Measurements from ENCODE around the gene HMGB2.

Gene HMGB2

GRCh38 chr4:173288698-173289352, 45.3 kb downstream of the HMGB2 start:
- DNase-seq (ENCODE audit: low spot score) = no peak

GRCh38 chr4:173288296-173288695, 45.9 kb downstream of the HMGB2 start:
- no peak for DNase-seq (ENCODE audit: low spot score)

- no peak for DNase-seq (ENCODE audit: low spot score)
These were observed 46.7 kb downstream of the HMGB2 start for GRCh38 chr4:173287486-173287885.

- no peak for DNase-seq (ENCODE audit: low spot score)
These were observed 49.7 kb downstream of the HMGB2 start for GRCh38 chr4:173284463-173284862.

DNA sequence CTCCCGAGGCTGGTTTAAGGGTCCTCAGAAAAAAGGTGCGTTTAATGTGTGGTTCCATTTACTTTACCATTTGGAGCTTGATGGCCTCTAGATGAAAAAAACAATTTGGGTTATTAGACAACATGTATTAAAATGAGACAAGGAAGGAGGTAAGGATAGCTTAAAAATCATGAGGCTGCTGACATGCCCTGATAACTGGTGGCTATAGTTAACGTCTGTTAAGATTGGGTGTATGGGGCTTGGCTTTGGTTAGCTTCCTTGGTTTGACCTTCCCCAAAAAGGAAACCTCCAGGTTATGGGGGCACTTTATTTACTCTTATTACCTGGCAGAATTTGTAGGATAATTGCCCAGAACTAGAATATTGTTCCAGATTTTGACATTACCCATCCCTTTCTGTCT, 51.5 kb downstream of the HMGB2 start:
- no peak for DNase-seq (ENCODE audit: low spot score)

GRCh38 chr4:173282256-173282562, 51.9 kb downstream of the HMGB2 start:
- DNase-seq (ENCODE audit: low spot score) = no peak

DNA sequence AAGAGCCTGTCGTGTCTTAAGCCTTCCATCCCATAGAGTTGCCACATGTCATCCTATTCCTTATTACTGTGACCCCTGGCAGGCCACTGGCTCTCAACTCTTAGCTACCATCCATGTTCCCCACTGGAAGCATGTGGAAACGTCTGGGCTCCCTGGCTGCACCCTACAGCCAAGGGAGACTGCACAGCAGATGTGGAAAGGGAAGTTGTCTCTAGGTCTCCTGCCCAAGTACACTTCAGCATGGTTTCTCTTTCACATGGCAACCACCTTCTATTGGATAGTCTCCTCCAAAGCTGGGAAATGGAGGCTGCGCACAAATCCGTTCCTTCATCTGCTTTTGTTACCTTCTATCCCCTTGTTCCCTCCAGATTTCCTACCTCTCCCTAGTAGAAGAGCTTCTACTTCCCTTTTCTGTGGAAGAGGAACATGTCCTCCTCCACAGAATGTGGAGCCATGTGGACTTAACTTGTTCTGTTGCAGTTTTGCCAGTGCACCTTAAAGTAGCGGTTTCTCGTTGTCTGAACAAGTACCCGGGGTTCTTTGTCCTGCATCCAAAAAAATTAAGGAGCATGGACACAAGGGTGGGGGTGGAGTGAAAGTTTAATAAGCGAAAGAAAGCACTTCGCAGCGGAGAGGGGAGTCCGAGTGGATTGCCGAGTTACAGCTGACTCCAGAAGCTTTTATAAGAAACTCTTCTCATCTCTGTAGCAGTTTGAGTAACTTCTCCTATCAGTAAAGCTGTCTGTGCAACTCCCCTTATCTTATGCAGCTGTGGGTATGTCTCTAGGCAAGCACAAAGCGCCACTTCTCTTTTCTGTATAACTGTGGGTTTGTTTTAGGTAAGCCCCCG, 52.5 kb downstream of the HMGB2 start:
- DNase-seq (ENCODE audit: low spot score) = no peak
